Endothelial cell of umbilical vein (primary cell): ENCODE results near the gene ENAH. TPM values are rescaled to one million over a fixed set of nuclear protein-coding genes. Genes with fewer than 3 reads are reported as not detected.

Source experiments
- BruUV-seq: library from RNA; stranded (reverse); fragments of 400-500 nt; replicated peaks from 2 replicates; lab custom pipeline; 2021; lab: Mats Ljungman, UMichigan
- CTCF ChIA-PET: fragments of 300-600, 350-600 bp; sonication (Branson Sonifier 250); formaldehyde crosslinking; loops from one replicate; lab custom pipeline; 2021; ENCODE audit warnings: antibody characterized with exemption, inconsistent platforms; lab: Charles Lee
- POLR2A ChIA-PET: fragments of 300-600, 350-600 bp; sonication (Branson Sonifier 250); formaldehyde crosslinking; loops from one replicate; lab custom pipeline; 2021; ENCODE audit warnings: antibody characterized with exemption, inconsistent platforms; lab: Charles Lee
- DNase-seq: peaks from one replicate; pipeline ENCODE4 v3.0.0-alpha.2; 2011; ENCODE audit warnings: low read depth, low spot score
- FAIRE-seq: peaks from 2 replicates; lab custom pipeline; 2011; peaks lifted over from hg19 to GRCh38; lab: Jason Lieb, UNC
- H2AFZ ChIP-seq: 2 replicates; pipeline ENCODE4 v1.6.0; 2012; ENCODE audit warnings: low read depth, low read length, control low read depth, inconsistent platforms
- H3K27ac ChIP-seq: 2 replicates; pipeline ENCODE4 v1.5.1; 2011; ENCODE audit warnings: low read depth, mild to moderate bottlenecking, control low read depth, low read length, moderate library complexity; ENCODE audit not compliant: insufficient read depth
- H3K27me3 ChIP-seq, 2 experiments: 2 replicates each; pipeline versions ENCODE4 v1.6.0 to v1.6.1; 2011; ENCODE audit warnings: low read length in 2 of 2, mixed read lengths in 1 of 2; ENCODE audit not compliant: control insufficient read depth in 2 of 2, insufficient read depth in 2 of 2
- H3K36me3 ChIP-seq, 2 experiments: 2 replicates in 1 of 2; 3 replicates in 1 of 2; pipeline ENCODE4 v1.5.1; 2011; ENCODE audit warnings: low read length in 2 of 2, mild to moderate bottlenecking in 1 of 2, moderate library complexity in 1 of 2; ENCODE audit not compliant: control insufficient read depth in 2 of 2, insufficient read depth in 2 of 2; ENCODE audit errors: extremely low read depth in 1 of 2
- H3K4me1 ChIP-seq: 3 replicates; pipeline ENCODE4 v1.5.1; 2011; ENCODE audit warnings: mild to moderate bottlenecking, low read length; ENCODE audit not compliant: control insufficient read depth, insufficient read depth; ENCODE audit errors: extremely low read depth
- H3K4me2 ChIP-seq: 2 replicates; pipeline ENCODE4 v1.6.1; 2011; ENCODE audit warnings: low read length, control low read depth, mixed read lengths; ENCODE audit not compliant: insufficient read depth
- H3K4me3 ChIP-seq, 3 experiments: fragments of 200-600 bp in 1 of 3; sonication (generic), shearing (Covaris generic) in 1 of 3; replicated peaks in 1 of 3; 2 replicates each; pipeline ENCODE4 v1.5.1; 2011 to 2016; ENCODE audit warnings: control low read depth in 3 of 3, low read length in 3 of 3, mild to moderate bottlenecking in 2 of 3, inconsistent platforms in 1 of 3, low read depth in 1 of 3, moderate library complexity in 1 of 3; ENCODE audit not compliant: insufficient read depth in 1 of 3
- H3K79me2 ChIP-seq: 2 replicates; pipeline ENCODE4 v1.6.0; 2012; ENCODE audit warnings: low read length, inconsistent platforms; ENCODE audit not compliant: control insufficient read depth, insufficient read depth
- H3K9ac ChIP-seq: replicated peaks from 2 replicates; pipeline ENCODE3; 2011; ENCODE audit warnings: low read length, control low read depth; ENCODE audit not compliant: insufficient read depth; ENCODE audit errors: extremely low read depth
- H3K9me1 ChIP-seq: replicated peaks from 3 replicates; pipeline ENCODE4 v1.6.0; 2011; ENCODE audit warnings: mild to moderate bottlenecking, low read length; ENCODE audit not compliant: control insufficient read depth, insufficient read depth; ENCODE audit errors: extremely low read depth
- H3K9me3 ChIP-seq: replicated peaks from 2 replicates; pipeline ENCODE4 v1.5.1; 2012; ENCODE audit warnings: low read length, inconsistent platforms; ENCODE audit not compliant: control insufficient read depth, insufficient read depth
- H4K20me1 ChIP-seq: replicated peaks from 2 replicates; pipeline ENCODE3; 2011; ENCODE audit warnings: mild to moderate bottlenecking, low read length; ENCODE audit not compliant: control insufficient read depth, insufficient read depth; ENCODE audit errors: extremely low read depth
- EZH2 ChIP-seq: IDR thresholded peaks from 2 replicates; pipeline ENCODE4 v1.6.1; 2012; ENCODE audit warnings: borderline replicate concordance, low read depth, mild to moderate bottlenecking, moderate library complexity, low read length, inconsistent platforms; ENCODE audit not compliant: severe bottlenecking
- FOS ChIP-seq: IDR thresholded peaks from 2 replicates; pipeline ENCODE4 v1.6.1; 2011; ENCODE audit warnings: mild to moderate bottlenecking, low read length, moderate library complexity, borderline replicate concordance; ENCODE audit not compliant: insufficient read depth
- GATA2 ChIP-seq: IDR thresholded peaks from 2 replicates; pipeline ENCODE4 v1.7.0; 2011; ENCODE audit warnings: low read depth, mild to moderate bottlenecking, moderate library complexity, mixed read lengths, low read length; ENCODE audit not compliant: insufficient read length, insufficient read depth
- JUN ChIP-seq: IDR thresholded peaks from 2 replicates; pipeline ENCODE4 v1.6.1; 2011; ENCODE audit warnings: borderline replicate concordance, low read depth; ENCODE audit not compliant: insufficient read length, insufficient read depth
- MYC ChIP-seq: IDR thresholded peaks from one replicate; pipeline ENCODE4 v1.6.1; 2011; ENCODE audit warnings: mild to moderate bottlenecking, low read depth, low read length
- POLR2A ChIP-seq: IDR thresholded peaks from 2 replicates; pipeline ENCODE4 v1.6.1; 2012; ENCODE audit warnings: low read depth, mild to moderate bottlenecking, control low read depth, low read length
- POLR2AphosphoS5 ChIP-seq: IDR thresholded peaks from 2 replicates; pipeline ENCODE4 v1.6.1; 2012; ENCODE audit warnings: low read depth, mild to moderate bottlenecking, control low read depth, low read length, moderate library complexity; ENCODE audit not compliant: insufficient read depth
- dilution Hi-C: fragments of 300-500 bp; cut with MboI; formaldehyde crosslinking; loops from one replicate; pipeline ENCODE4 v1.15.0; 2019; ENCODE audit warnings: low sequenced_read_pairs; ENCODE audit not compliant: extremely low pct_ligation_motif_present
- intact Hi-C: fragments of 100-400 bp; cut with micrococcal nuclease; formaldehyde crosslinking; loops from one replicate; pipeline ENCODE4 v1.10.0; 2022
- polyA plus RNA-seq, 4 experiments: library from polyadenylated mRNA; depleted of rRNA in 3 of 4; stranded (reverse) in 3 of 4; unstranded in 1 of 4; fragments of >200 nt; gene quantifications; 2 replicates each; pipeline versions ENCODE4 v1.2.1 to v1.2.3, GENCODE V29; 2011 to 2012; ENCODE audit warnings: missing spikeins in 1 of 4
- total RNA-seq: library from RNA; stranded (reverse); gene quantifications from 2 replicates; pipeline ENCODE4 v1.2.3, GENCODE V29; 2021
- TF ChIP-seq, protein P1 (sequence below): IDR thresholded peaks from 2 replicates; pipeline ENCODE4 v1.6.1; 2011; ENCODE audit not compliant: insufficient read depth, insufficient read length
- TF ChIP-seq, protein P2 (sequence below), 2 donors: IDR thresholded peaks; 1 replicate in 1 of 2; 2 replicates in 1 of 2; pipeline ENCODE4 v1.5.1; 2011; ENCODE audit warnings: low read length in 2 of 2, mild to moderate bottlenecking in 2 of 2, moderate library complexity in 2 of 2, control low read depth in 1 of 2, inconsistent platforms in 1 of 2, low read depth in 1 of 2; ENCODE audit not compliant: insufficient read depth in 1 of 2; ENCODE audit errors: extremely low read depth in 1 of 2

Gene ENAH
- total and polyA plus RNA-seq, 2 donors (not counting 3 experiments of a cell fraction or from before 2014, with no cell fraction given), result 19.9 to 95.6 TPM

DNA sequence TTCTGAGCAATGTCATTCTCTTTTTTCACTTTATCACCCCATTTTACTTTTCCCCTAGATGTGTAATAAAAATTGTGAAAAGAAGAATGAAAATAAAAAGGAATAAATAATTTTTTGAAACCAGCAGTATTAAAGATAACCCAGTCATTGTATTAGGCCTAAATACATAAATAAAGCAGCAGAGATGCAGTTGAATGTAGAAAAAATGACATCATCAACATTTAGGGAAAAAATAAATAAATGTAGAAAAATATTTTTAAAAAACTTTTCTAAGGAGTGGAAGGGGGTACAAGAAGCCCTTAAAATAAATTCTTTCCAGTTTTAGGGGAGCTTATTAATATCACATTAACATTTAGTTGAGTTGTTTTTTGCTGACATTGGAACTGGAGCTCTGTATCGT is 15.3 kb upstream of the ENAH start:
- FAIRE-seq (no peak), DNase-seq (no peak)
- Histone ChIP-seq H3K27ac (no peak overlapping the region), H4K20me1 (no peaks in the 10 kb centered on the region), H3K4me2 (no peak overlapping the region), H3K9me3 (no peaks in the 10 kb centered on the region), H3K9ac (no peak overlapping the region), H3K27me3 (no peaks in the 10 kb centered on the region), H3K79me2 (no peaks in the 10 kb centered on the region), H3K4me3 (no peak overlapping the region), H2AFZ (no peak overlapping the region), H3K4me1 (no peaks in the 10 kb centered on the region), H3K36me3 (no peaks in the 10 kb centered on the region), H3K9me1 (no peaks in the 10 kb centered on the region)
- no peak for TF ChIP-seq POLR2A
- no peak for TF ChIP-seq POLR2AphosphoS5
- TF ChIP-seq, protein P1, sequence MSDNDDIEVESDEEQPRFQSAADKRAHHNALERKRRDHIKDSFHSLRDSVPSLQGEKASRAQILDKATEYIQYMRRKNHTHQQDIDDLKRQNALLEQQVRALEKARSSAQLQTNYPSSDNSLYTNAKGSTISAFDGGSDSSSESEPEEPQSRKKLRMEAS, result no peak
- TF ChIP-seq GATA2, result no peak
- ChIA-PET CTCF (no interaction called here), POLR2A (interaction anchor here (0.9 kb wide), 1 partner anchor 12 kb away, joined by 3 read pairs; no protein-coding TSS in a partner anchor)
- intact Hi-C loops (no loop called here), dilution Hi-C loops (no loop called here)
- BruUV-seq, result no TSS peak

DNA sequence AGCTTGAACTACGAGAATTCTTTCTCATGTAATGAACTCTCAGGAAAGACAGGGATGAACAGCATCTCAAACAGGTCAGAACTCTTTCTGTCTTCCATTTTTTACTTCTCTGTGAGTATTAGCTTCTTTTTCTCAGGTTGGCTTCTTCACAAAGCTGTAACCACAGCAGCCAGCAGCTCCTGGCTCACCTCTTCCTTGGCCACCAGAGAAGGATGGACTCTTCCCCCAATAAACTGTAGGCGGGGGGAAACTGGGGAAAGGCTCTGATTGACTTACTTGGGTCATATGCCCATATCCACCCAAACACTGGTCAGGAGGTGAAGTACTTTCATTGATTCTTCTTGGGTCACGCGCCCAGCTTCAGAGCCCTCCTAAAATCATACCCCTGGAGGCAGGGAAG is 14.4 kb upstream of the ENAH start:
- FAIRE-seq (no peak), DNase-seq (no peak)
- H3K79me2 ChIP-seq, result no peaks in the 10 kb centered on the region
- ChIA-PET CTCF (no interaction called here), POLR2A (no interaction called here)
- dilution Hi-C loops (no loop called here), intact Hi-C loops (no loop called here)
- no peaks in the 10 kb centered on the region for H4K20me1 ChIP-seq
- no TSS peak for BruUV-seq
- H3K27ac ChIP-seq, result no peak overlapping the region
- no peak overlapping the region for H3K4me3 ChIP-seq
- no peaks in the 10 kb centered on the region for H3K27me3 ChIP-seq
- no peak overlapping the region for H2AFZ ChIP-seq
- TF ChIP-seq, protein P2, sequence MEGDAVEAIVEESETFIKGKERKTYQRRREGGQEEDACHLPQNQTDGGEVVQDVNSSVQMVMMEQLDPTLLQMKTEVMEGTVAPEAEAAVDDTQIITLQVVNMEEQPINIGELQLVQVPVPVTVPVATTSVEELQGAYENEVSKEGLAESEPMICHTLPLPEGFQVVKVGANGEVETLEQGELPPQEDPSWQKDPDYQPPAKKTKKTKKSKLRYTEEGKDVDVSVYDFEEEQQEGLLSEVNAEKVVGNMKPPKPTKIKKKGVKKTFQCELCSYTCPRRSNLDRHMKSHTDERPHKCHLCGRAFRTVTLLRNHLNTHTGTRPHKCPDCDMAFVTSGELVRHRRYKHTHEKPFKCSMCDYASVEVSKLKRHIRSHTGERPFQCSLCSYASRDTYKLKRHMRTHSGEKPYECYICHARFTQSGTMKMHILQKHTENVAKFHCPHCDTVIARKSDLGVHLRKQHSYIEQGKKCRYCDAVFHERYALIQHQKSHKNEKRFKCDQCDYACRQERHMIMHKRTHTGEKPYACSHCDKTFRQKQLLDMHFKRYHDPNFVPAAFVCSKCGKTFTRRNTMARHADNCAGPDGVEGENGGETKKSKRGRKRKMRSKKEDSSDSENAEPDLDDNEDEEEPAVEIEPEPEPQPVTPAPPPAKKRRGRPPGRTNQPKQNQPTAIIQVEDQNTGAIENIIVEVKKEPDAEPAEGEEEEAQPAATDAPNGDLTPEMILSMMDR (IDR thresholded peaks at IDR 0.05; ENCODE audit: extremely low read depth in 1 of 2, insufficient read depth in 1 of 2, low read depth in 1 of 2, low read length in 2 of 2), result no peak
- TF ChIP-seq POLR2AphosphoS5 (no peak), GATA2 (no peak), POLR2A (no peak), JUN (no peak), FOS (no peak), EZH2 (no peak), MYC (no peak)
- TF ChIP-seq, protein P1, result no peak
- H3K4me1 ChIP-seq, result no peaks in the 10 kb centered on the region
- H3K9me1 ChIP-seq, result no peaks in the 10 kb centered on the region
- no peaks in the 10 kb centered on the region for H3K36me3 ChIP-seq
- H3K9me3 ChIP-seq, result no peaks in the 10 kb centered on the region
- no peak overlapping the region for H3K9ac ChIP-seq
- no peak overlapping the region for H3K4me2 ChIP-seq
